NCI-H2227 (cell line): ENCODE measurements around the gene ZNF473.

ENCODE experiments used
- DNase-seq: peaks from one replicate; lab custom pipeline; 2025; ENCODE audit not compliant: unreplicated experiment; lab: John Stamatoyannopoulos, UW

Gene ZNF473

GRCh38 chr19:50025794-50026549, at the start of gene ZNF473:
ZNF473 (plus strand) TSS chr19:50026005; CDS start chr19:50031083, 5,078 bp downstream.
- peak; percentile 95 for DNase-seq

GRCh38 chr19:49976496-49976895, 49.3 kb upstream of the ZNF473 start:
- DNase-seq, result no peak

GRCh38 chr19:49977076-49977475, 48.7 kb upstream of the ZNF473 start:
- no peak for DNase-seq

- DNase-seq, result no peak
Measured at GRCh38 chr19:49977881-49978280, 47.9 kb upstream of the ZNF473 start.

GRCh38 chr19:49978324-49978723, 47.5 kb upstream of the ZNF473 start:
- DNase-seq, result no peak

- DNase-seq, result no peak
Measured at GRCh38 chr19:49981603-49982593, 43.9 kb upstream of the ZNF473 start.

GRCh38 chr19:49983645-49984229, 42.1 kb upstream of the ZNF473 start:
- peak; percentile 43 for DNase-seq

- no peak for DNase-seq
Measured at GRCh38 chr19:49984491-49984890, 41.3 kb upstream of the ZNF473 start.

GRCh38 chr19:49985871-49986270, 39.9 kb upstream of the ZNF473 start:
- DNase-seq, result no peak

- DNase-seq, result no peak
Measured at GRCh38 chr19:49986354-49986753, 39.5 kb upstream of the ZNF473 start.

- DNase-seq, result no peak
Measured at GRCh38 chr19:49987159-49987698, 38.6 kb upstream of the ZNF473 start.

GRCh38 chr19:49988007-49988406, 37.8 kb upstream of the ZNF473 start:
- DNase-seq, result no peak

- DNase-seq, result no peak
Measured at GRCh38 chr19:49988433-49988832, 37.4 kb upstream of the ZNF473 start.

GRCh38 chr19:49997709-49998108, 28.1 kb upstream of the ZNF473 start:
- peak; percentile 45 for DNase-seq

- DNase-seq, result no peak
Measured at GRCh38 chr19:49999371-50000010, 26.3 kb upstream of the ZNF473 start.

- no peak for DNase-seq
Measured at GRCh38 chr19:50000038-50000840, 25.6 kb upstream of the ZNF473 start.

GRCh38 chr19:50000841-50001557, 24.8 kb upstream of the ZNF473 start:
- DNase-seq, result no peak

- no peak for DNase-seq
Measured at GRCh38 chr19:50001775-50002174, 24.0 kb upstream of the ZNF473 start.

GRCh38 chr19:50002386-50002960, 23.3 kb upstream of the ZNF473 start:
- no peak for DNase-seq
